Upper lobe of left lung (tissue), 4 donors: ENCODE results near the gene MYLK.

Source experiments
- CTCF ChIP-seq, 6 experiments: fragments of 450-650 bp in 4 of 6; fragments of 200-600 bp in 2 of 6; sonication (generic) in 2 of 6; IDR thresholded peaks; one replicate each; pipeline ENCODE4 v1.5.1; 2016 to 2019; ENCODE audit warnings: antibody characterized with exemption in 6 of 6
- EP300 ChIP-seq, 4 donors: sonication (generic); formaldehyde crosslinking; IDR thresholded peaks; one replicate each; pipeline ENCODE4 v1.5.1; 2017; ENCODE audit warnings: antibody characterized with exemption in 4 of 4, control low read depth in 2 of 4
- POLR2A ChIP-seq, 4 donors: fragments of 450-650 bp; IDR thresholded peaks; one replicate each; pipeline ENCODE4 v1.5.1; 2016 to 2017; ENCODE audit warnings: antibody characterized with exemption in 4 of 4, mild to moderate bottlenecking in 2 of 4
- POLR2AphosphoS5 ChIP-seq, 2 donors: sonication (generic); formaldehyde crosslinking; IDR thresholded peaks; one replicate each; pipeline ENCODE4 v1.5.1; 2017; ENCODE audit warnings: antibody characterized with exemption in 2 of 2

GRCh38 chr3:123801474-123801873 is 82.7 kb downstream of the MYLK start:
- no peak for TF ChIP-seq CTCF (IDR thresholded peaks at IDR 0.05)
- TF ChIP-seq EP300 (IDR thresholded peaks at IDR 0.05), result no peak
- TF ChIP-seq POLR2AphosphoS5 (IDR thresholded peaks at IDR 0.05), result no peak
- TF ChIP-seq POLR2A (IDR thresholded peaks at IDR 0.05), result no peak
